Measurements from ENCODE around the gene COL12A1. TPM values are rescaled to one million over a fixed set of nuclear protein-coding genes. Genes with fewer than 3 reads are reported as not detected.

Gene COL12A1
- polyA plus RNA-seq, 12 donors: 310 to 1,002 (median 511) TPM

GRCh38 chr6:75106426-75106825 lies 99.4 kb downstream of the COL12A1 start:
- DNase-seq: no peak

DNA sequence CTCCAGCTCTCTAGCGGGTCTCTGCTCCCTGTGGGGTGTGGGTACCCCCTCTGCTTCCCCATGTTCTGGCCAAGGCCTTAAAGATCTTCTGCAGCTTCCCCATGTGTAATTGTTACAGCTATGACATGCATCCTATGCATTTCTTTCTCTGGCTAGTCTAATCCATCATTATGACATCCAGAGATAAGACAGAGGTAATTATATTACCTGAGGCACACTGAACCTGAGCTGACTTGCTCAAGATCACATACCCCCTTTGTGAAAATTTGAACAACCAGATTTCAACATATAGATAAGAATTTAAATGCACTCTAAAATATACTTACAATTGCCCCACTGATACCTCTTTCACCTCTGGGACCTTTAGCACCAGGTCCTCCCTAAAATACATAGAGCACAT lies 102.4 kb downstream of the COL12A1 start:
- DNase-seq: no peak

- DNase-seq: no peak
These were observed 103.6 kb downstream of the COL12A1 start for GRCh38 chr6:75102301-75102700.

- no peak for DNase-seq
These were observed 104.0 kb downstream of the COL12A1 start for GRCh38 chr6:75101896-75102295.

DNA sequence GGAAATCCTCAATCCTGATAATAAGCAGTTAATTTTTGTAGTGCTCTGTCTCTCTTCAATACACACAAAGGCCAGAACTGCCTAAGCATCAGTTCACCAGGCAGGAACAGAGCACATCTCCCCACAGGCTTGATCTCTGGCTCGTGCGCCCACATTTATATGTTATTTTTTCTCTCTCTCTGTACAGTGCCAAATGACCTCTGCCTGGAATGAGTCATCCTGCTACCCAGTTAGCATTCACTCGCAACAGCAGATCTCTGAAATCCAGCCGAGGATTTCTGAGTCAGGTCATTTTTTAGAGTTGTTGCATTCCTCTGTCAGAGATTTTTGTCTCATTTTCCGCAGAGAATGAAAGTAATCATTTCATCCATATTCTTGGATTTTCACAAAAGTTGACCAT lies 107.1 kb downstream of the COL12A1 start:
- DNase-seq: peak; percentile 84

- no peak for DNase-seq
These were observed 108.9 kb downstream of the COL12A1 start for GRCh38 chr6:75096966-75097365.

DNA sequence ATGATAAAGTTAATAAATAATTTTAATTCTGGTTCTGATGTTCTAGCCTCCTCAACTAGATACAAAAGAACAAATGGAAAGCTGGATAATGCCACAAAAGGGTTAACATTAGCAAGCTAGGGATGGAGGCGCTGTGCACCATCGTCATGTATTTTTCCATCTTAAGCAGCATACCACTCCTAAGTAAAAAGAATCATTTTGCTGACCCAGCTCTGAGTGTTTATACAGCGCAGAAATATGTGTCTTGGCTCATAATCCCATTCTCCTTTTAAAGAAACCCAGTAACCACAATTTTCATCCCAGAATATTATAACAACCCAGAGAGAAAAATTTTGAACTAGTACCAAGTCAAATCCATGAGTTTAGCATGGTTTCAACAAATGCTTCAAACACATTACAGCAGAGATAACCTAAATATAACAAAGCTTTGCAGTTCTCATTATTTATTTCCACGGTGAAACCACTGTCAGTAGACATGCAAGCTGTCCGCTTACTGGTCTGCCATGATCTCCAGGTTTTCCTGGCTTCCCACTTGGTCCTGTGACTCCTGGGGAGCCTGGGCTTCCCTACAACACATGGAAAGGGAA lies 111.1 kb downstream of the COL12A1 start:
- DNase-seq: peak; percentile 76

DNA sequence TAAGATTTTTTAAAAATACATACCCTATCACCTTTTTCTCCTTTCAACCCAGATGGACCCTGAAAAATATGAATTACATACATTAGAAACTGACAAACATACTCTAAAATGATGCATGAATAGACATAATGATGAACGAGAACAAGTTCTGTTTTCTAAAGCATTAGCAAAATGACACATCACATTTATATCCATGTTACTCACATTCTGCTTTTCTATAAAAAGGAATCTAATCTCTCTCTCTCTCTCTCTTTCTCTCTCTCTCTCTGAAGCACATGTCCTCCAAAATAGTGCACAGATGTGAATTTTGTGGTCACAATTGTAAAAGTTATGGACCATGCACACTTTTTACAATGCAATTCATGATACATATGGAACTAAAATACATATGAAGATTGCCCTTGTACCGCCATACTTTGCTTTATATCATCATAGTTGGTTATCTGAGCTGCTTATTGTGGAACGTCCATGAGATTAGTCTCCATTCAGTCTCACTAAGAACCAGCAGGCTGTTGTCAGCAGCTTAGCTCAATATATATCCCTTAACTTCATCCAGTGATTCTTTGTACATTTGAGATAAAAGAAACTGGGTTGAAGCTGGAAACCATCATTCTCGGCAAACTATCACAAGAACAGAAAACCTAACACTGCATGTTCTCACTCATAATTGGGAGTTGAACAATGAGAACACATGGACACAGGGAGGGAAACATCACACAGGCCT lies 114.2 kb downstream of the COL12A1 start:
- no peak for DNase-seq

GRCh38 chr6:75090576-75090975 lies 115.3 kb downstream of the COL12A1 start:
- DNase-seq: no peak

DNA sequence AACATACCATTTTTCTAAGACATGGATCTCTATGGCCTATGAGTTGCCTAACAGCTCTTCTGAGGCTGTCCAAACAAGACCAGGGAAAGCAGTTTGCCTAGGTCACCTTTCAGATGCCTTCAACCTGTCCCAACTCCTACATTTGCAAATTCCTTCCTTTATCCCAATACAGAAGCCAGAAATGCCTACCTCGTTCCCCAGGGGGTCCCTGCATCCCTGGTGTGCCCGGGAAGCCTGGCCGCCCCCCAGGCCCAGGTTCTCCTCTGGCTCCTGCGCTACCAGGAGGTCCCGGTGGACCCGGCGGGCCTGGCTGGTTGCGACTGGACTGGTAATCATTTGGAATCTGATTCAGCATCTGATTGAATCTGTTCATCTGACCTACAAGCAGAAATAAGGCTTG lies 115.9 kb downstream of the COL12A1 start:
- DNase-seq: no peak

DNA sequence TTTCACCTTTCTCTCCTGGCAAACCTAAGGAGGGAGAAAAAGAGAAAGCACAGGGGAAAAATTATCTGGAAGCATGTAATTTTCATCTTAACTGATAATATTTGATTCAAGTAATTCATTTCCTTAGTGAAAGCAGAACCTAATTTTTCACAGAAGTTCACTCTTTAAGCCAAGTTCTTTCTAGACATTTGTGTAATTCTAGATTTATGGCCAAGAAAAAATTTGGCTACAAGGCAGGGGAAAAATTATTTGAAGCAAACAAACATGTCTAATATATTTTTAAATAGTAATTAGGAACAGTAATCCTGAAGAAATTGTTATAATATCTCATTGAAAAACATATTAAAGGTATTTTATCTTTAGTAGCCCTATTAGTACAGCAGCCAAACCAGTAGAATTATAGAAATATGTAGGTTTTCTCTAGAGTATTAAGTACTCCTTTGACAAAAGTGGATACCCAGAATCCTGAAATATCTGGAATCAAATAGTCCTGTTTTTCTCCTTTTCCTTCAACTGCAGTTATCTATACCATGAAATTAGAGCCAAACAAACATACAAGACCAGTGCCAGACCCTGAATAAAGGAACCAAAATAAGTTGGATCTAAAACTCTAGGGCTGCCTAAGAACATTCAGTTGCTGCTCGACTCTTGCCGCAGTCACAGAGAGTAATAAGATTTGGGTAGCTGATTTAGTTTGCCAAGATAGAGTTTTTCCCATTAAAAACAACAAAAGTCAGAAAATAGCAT lies 116.5 kb downstream of the COL12A1 start:
- DNase-seq: no peak

GRCh38 chr6:75085931-75086635 lies 119.8 kb downstream of the COL12A1 start:
- no peak for DNase-seq

DNA sequence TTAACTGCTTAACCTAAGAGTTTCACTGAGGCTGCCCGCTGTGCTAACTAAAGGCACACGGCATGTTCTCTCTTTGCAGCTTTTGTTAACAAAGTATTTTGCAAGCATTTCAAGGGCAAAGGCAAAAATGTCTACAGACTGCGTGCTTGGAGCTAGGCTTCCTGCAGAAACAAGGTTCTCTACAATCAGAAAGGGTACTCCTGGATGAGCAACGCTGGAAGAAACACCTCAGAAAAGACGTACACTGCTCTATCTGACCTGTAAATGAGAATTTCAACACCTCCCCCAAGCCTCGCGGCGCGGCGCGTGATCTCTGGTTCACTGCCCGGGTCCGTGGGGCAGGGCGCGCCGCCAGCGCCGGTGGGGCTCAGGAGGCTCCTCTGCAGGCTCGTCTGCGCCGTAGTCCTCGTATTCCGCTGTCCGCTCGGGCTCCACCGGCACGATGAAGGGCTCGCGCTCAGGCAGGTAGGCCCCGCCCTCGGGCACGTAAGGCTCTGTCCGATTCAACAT lies 120.9 kb downstream of the COL12A1 start:
- no peak for DNase-seq

DNA sequence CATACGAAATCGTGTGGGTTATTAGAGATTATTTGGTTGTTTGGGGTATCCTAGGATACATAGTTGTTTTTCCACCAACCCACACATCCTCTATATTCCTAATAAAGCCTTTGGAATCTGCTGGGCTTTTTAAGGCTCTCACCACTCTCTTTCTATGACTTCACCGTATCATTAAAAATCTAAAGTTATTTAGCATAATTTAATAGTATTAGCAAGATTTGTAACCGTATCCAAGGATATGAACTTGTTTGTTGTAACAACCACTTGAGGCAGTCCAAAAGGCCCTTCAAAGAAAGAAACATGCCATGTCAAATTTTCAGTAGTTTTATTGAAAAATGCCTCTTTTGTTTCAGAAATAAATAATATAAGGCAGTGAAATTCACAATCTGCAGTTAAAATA lies 121.8 kb downstream of the COL12A1 start:
- DNase-seq: no peak

DNA sequence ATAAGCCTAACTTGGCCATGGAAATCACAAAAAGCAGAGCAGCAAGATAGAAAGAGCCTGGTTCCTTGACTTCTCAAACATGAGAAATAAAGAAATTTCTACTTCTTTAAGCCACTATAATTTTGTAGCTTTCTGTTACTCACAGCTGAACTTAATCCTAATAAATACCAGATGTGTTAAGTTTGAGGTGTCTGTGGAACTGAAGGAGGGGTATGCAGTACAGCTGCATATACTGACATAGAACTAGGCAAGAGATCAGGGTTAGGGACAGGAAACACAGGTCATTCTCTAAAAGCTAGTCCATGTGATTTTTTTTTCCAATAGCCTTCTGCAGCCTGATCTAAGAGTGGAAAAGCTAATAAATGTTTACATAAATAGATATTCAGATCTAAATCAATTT lies 123.9 kb downstream of the COL12A1 start:
- DNase-seq: no peak

GRCh38 chr6:75081047-75081446 lies 124.8 kb downstream of the COL12A1 start:
- DNase-seq: no peak

- DNase-seq: no peak
These were observed 126.3 kb downstream of the COL12A1 start for GRCh38 chr6:75079589-75079988.

DNA sequence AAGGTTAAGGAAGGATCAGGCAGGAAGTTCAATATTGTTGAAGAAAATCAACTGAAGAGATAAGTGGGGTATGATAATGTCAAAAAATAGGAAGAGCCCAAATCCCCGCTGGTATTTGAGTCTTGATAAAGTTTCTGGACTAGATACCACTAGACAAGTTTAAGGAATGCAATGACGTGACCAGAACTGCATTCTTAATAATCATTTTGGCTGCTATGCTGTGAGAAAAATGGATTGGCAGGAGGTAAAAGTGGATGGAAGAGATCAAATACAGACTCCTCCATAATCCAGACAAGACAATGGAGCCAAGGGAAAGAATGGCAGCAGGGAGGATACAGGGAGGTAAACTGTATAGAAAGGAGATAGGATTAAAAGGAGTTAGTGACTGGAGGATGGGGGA lies 128.2 kb downstream of the COL12A1 start:
- DNase-seq: no peak

DNA sequence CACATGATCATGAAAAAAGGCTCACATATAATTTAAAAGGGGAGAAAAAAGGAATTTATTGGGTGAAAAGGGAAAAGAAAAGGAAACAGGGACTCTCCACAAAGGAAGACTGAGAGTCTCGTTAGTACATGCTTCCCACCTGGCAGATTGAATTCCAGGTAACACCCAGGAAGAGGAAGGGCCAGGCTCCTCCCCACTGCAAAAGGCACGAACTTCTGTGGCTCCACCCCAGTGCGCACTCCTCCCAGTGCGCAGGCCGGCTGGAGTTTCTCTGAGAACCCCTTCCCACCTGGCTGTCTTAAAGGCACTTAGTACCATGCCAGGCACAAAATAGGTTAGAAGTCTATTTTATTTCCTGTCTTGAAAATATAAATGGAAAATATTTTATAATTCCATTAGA lies 129.8 kb downstream of the COL12A1 start:
- no peak for DNase-seq

DNA sequence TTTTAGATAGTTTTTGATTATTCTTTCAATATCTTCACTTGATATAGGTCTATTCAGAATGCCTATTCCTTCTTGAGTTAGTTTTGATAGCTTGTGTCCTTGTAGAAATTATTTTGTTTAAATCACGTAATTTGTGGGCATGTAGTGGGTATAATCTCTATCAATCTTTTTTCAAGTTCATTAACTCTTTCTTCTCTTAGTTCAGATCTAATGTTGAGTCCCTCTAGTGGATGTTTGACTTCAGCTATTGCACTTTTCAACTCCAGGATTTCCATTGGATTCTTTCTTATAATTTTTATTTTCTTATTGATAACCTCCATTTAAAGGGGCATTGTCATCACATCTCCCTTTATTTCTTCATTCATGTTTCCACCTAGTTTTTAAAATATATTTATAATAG lies 135.6 kb downstream of the COL12A1 start:
- DNase-seq: no peak

- DNase-seq: no peak
These were observed 140.3 kb downstream of the COL12A1 start for GRCh38 chr6:75065523-75065922.

DNA sequence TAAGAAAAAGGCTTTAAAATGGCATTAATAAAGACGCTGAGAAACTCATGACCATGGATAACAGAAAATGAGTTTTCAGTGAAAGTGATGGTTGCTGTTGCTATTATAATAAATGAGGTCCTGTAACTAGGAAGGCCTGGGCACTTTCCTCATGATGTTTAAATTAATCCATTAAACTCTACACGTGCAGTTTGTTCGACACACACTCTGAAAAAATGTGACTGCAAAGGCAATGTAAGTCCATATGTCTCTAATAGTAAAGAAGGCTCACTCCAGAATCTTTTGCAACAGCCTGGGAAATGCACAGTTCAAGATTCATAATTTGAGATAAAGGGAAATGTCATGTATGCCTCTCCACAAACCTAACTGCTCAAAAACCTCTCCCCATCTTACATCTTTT lies 153.4 kb downstream of the COL12A1 start:
- DNase-seq: no peak

All from muscle of arm (tissue), 12 donors.